Right lung (tissue), 5 donors: ENCODE data around the gene LATS2. TPM values are rescaled to one million over a fixed set of nuclear protein-coding genes. Genes with fewer than 3 reads are reported as not detected.

Experiments
- DNase-seq, 2 donors: peaks; one replicate each; pipeline ENCODE4 v3.0.0-alpha.2; 2013
- polyA plus RNA-seq, 5 donors: library from polyadenylated mRNA; unstranded; fragments of 120-200 nt; gene quantifications; one replicate each; pipeline versions ENCODE4 v1.2.1 to v1.2.3, GENCODE V29; 2013; ENCODE audit warnings: inconsistent platforms in 1 of 5, low replicate concordance in 1 of 5; ENCODE audit not compliant: insufficient read length in 5 of 5, insufficient read depth in 1 of 5

LATS2 gene
- polyA plus RNA-seq, 5 donors, result 12.1 to 17.6 (median 15.0) TPM

DNA sequence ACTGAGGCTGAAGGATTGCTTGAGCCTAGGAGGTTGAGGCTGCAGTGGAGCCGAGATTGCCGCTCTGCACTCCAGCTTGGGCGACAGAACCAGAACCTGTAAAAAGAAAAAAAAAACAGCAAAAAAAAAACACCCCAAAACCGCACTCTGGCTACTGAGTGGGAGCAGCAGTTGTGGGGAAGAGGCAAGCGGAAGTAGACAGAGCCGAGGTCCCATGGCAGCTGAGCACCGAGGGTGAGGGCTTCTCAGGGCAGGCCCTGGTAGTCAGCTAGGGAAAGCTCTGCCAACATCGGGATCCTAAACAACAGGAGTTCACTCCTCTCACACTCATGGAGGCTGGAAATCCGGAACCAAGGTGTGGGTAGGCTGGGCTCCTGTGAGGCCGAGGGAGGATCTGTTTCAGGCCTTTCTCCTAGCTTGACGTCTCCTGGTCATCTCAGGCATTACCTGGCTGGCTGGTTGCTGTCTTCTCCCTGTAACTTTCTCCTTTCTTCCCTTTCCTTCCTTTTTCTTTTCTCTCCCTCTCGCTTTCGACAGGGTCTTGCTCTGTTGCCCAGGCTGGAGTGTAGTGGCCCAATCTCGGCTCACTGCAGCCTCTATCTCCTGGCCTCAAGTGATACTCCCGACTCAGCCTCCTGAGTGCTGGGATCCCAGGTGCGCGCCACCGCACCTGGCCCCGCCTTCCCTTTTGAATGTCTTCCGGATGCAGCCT is 15.8 kb upstream of the LATS2 start:
- no peak for DNase-seq

DNA sequence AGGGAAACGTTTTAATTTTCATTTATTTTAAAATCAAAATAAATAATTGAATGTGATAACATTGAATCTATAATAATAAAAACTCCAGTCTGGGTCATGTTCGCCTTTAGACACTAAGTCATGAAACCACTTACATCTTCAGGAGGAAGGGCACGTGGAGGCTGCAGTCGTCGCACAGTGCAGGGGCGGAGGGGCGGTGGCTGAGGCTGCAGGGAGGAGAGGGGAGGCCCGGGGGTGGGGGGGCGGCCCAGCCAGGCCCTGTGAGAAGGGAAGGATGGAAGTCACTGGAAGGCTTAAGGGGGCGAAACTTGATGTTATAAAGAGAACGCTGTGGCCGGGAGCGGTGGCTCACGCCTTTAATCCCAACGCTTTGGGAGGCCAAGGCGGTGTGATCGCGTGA is 14.9 kb upstream of the LATS2 start:
- DNase-seq, result no peak

DNA sequence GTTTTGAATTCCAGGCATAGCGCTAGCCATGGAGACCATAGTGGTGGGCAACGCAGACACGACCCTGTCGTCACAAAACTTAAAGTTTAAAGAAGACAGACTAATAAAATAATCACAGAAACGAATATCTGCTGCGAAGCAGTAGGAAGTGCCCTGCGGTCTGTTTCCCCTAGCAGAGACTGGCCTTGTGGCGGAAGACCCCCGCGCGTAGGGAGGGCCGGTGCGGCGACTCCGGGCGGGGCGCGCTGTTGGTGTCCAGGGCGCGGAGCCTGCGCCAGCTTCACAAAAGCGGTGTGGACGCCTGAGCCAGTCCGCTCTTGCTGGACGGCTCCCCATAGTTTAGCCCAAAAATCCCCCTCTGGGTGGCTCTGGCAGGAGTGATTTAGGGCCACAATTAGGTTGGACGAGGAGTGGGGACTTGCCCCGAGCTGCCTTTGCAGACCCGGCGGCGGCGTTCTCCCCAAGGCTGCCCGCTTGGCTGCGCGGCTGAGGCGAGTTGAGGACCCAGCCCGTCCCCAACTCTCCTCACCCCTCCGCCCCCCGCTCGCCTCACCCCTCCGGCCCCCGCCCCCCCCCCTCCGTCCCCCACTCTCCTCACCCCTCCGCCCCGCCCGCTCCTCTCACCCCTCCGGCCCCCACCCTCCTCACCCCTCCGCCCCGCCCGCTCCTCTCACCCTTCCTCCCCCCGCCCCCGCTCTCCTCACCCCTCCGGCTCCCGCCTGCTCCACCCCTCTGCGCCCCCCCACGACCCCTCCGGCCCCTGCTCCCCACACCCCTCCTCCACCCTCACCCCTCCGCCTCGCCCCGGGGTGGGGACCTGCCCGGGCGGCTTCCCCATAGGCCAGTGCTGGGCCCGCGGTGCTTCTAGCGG is 14.2 kb upstream of the LATS2 start:
- peak; percentile 36 to 37 for DNase-seq

DNA sequence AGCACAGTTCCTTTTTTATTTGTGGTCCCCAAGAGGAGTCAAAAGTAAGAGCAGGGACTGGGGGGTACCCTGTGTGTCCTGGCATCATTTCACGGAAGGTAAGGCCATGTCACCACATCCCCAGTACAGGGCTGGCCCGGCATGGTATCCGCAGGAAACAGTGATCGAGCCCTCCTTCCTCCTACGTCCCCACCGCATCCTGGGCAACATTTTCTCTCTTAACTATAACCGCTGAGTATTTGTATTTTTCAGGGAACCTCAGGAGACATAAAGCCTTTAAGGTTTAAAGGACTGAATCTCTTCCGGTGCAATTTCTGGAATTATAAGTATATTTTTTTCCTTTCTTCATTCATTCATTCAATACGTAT is 13.6 kb upstream of the LATS2 start:
- DNase-seq, result no peak

DNA sequence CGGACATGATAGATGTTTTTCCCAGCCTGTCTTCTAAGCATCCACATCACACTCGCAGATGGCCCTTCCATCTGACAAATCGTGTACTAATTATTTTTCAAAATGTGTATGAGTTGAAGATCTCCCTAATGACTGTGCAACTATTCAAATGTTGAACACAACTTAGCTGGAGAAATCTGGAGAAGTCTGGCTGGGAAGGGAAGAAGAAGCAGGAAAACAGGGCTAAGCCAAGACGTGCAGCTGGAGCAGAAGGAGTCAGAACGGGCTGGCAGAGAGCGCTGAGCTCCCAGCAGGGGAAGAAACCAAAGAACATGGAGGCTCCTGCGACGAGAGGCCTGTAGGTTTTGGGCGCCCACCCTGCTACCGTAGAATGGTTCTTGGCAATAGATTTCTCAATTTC is 13.2 kb upstream of the LATS2 start:
- DNase-seq, result peak; percentile 38 to 60

DNA sequence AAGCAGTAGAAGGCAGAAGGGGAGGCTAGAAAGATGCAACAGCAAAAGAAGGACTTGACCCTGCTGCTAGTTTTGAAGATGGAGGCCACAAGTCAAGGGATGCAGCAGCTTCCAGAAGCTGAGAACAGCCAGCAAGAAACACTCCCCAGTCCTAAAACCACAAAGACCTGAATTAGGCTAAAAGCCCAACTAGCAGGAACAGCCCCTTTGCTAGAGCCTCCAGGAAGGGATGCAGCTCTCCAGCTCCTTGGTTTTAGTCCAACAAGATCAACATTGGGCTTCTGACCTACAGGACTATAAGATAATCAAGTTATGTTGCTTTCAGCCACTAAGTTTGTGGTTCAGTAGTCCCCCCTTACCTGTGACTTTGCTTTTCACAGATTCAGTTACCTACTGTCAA is 10.5 kb upstream of the LATS2 start:
- DNase-seq, result no peak

DNA sequence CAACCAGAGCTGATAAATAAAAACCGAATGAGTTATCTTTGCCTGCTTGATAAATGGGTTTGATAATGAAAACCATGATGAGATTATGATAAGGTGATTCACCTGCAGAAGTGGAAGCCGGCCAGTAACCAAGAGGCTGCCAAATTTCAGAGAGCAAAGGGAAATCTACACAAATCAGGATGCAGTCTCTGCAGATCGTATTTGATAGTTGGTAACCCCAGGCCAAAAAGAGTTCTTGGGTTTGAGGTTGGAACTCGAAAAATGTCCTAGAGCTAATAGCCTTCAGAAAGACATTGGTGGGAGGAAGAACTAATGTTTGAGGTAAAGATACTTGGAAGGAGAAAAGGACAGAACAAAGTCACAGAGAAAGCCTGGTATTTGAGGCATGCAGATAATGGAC is 9.6 kb upstream of the LATS2 start:
- no peak for DNase-seq

DNA sequence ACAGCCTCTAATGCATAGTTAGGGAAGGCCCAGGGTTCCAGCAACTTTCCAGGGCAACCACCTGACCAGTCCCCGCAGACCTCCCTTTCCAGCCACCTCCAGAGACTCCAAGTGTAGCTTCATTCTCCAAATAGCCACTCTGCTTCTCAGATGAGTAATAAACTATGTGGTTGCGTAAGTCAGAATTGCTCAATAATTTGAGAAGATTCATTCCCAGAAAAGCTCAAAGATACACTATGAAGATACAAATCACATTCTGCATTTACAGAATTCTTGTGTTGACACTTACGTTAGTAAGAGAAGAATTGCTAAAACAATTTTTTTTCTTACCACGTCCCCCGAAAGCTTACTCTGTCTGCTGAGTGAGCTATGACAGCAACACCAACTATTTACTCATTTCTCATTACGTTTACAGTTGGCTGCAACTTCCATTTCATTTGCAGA is 8.2 kb upstream of the LATS2 start:
- peak; percentile 54 to 66 for DNase-seq

DNA sequence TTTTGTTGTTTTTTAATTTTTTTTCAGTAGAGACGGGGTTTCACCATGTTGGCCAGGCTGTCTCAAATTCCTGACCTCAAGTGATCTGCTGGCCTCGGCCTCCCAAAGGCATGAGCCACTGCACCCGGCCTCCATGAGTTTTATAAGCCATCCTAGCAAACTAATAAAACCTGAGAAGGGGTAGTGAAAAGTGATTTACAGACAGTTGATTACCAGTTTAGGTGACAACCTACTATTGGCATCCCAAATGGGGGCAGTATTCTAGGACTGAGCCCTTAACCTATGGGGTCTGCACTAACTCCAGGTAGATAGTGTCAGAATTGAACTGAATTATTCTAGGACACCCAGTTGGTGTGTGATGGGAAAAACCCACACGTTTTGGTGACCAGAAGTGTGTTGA is 6.5 kb upstream of the LATS2 start:
- DNase-seq, result no peak

DNA sequence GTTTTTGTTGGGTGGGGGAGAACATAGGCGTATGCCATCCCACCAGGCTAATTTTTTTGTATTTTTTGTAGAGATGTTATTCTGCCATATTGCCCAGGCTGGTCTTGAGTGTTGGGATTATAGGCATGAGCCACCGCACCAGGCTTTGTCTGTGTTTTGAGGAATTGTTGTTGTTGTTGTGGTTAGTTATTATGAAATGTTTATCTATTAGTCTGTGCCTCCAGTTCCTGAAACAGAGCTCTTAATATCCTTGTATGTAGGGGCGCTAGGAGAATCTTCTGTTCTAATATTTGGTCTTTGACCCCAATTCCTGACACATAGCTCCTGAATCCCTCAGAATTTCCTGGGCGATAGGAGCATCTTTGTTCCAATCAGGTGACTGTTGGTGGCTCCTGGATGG is 5.6 kb upstream of the LATS2 start:
- DNase-seq, result no peak

DNA sequence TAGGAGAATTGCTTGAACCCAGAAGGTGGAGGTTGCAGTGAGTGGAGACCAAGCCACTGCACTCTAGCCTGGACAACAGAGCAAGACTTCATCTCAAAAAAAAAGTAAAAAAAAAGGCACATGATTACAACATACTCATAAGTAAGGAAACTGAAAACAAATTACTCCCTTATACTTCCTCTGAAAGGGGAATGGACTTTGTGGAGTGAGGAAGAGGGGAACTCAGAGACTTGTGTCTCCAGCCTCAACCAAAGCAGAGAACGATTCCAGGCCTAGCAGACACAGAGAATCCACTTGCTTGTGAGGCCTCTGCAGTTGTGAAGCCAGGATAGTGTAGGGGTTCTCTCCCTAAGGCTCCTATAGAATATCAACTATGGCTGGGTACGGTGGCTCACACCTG is 4.3 kb upstream of the LATS2 start:
- no peak for DNase-seq

DNA sequence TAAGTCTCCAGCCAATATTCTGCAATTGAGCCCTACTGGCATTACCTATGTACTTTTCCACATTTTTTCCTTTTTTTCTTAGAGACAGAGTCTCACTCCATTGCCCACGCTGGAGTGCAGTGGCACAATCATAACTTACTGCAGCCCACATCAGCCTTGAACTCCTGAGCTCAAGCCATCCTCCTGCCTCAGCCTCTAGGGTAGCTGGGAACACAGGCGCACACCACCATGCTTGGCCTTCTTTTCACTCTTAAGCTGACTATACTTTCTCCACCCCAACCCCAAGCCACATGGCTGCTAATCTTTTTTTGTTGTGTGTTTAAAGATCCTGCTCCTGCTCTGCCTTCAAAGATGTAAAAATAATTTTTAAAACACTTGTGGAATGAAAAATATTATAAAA is 1.6 kb upstream of the LATS2 start:
- no peak for DNase-seq

DNA sequence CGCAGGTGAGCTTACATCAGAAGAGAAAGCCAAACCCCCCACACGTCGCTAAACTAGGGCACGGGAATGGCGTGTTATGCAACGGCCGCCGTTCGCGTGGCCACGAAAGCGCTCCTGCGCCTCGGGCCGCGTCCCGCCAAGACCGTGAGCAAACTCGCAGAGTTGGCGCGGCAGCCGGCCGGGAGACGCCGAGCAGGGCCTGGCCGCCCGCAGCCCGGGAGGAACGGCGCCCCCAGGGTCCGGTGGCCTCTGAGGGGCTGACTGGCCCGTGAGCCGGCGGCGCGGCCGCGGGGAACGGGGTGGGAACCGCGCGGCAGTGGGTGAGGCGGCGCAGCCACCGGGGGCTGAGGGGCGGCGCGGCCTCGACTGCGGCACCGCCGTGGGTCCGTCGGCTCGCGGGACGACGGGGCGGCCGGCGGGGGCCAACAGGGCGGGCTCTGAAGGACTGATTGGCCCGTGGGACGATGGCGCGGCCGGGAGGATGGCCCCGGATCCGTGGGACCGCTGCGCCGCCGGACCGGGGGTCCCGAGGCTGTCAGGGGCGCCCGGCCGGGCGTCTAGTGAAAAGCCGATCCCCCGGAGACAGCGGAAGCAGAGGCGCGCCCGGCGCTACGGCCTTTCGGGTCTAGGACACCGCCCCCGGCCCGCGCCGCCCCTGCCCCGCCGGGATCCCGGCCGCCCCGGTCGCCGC is 903 bp downstream of the LATS2 start:
- DNase-seq, result peak in 1 of 2 donors; percentile 45

DNA sequence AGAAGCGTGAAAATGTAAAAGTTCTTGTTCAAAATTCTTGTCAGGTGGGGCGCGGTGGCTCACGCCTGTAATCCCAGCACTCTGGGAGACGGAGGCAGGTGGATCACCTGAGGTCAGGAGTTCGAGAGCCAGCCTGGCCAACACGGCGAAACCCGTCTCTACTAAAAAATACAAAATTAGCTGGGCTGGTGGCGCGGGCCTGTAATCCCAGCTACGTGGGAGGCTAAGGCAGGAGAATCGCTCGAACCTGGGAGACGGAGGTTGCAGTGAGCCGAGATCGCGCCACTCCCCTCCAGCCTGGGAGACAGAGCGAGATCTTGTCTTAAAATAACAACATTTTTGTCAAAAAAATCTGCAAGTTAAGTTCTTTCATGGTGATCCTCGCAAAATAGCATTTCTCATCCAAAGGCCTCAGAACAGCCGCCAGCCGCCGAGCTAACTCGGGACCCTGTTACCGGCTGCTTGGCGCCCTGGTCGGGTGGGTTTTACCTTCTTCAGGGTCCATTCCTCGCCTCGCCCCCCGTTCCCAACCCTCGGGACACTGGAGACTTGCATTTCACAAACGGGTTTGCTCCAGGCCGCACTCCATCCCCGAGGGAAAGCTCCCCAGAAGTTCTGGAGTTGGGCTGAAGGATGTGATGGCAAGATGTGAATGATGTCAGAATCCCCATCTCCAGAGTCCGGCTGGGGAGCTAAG is 1.6 kb downstream of the LATS2 start:
- peak in 1 of 2 donors; percentile 45 for DNase-seq

DNA sequence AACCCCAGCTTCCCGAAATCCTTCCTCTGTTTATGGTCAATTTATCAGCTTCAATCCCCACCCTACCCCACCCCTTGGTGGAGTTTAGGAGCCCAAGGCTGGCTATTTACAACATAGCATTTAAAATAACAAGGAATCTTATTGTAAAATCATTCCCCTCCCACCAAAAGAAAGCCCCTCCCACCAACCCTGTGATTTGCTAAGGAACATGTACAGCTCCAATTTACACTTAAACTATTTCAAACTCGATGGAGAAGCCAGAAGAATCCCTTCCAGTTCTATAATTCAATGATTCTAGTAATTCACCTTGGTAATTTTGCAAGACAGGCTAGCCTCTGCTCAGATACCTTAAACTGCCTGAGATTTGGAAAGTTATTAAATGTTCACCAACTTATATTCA is 3.0 kb downstream of the LATS2 start:
- no peak for DNase-seq

DNA sequence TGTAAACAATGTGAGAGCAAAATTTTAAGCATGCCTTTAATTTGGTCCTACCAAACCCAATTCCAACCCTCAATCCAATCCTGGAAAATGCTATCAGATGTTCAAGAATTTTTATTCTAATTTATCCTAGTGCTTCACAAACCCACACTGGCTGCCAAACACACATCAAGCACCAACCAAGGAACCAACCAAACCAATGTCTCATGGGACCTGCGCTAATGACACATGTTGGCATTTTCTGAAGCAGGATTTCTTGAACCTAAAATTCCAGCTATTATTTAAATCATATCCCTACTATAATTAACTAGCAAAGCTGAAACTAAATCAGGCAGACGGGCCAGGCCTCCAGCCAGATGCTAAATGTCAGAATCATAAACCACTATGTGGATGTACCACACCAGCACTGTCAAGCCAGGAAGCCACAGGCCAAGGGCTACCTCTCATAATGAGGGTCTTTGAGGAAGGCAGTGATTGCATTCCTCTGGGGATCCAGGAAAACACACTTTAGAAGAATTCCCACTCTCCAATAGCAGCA is 5.8 kb downstream of the LATS2 start:
- DNase-seq, result no peak

DNA sequence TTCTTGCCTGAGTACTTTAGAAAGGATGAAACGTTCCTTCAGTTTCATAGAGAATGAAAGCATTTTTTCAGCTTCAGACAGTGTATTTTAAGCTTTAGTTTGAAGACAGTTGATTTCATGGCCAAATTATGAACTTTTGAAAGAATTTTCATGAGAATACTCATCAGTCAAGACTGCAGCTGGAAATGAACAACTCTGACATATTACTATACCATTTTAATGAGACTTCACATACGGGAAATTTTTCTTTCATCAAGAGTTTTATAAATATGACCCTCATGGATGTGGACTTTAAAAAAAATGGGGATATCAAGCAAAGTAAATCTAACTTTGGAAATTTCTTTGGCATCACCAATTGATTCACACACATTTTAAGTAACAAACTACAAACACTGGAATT is 6.4 kb downstream of the LATS2 start:
- no peak for DNase-seq

DNA sequence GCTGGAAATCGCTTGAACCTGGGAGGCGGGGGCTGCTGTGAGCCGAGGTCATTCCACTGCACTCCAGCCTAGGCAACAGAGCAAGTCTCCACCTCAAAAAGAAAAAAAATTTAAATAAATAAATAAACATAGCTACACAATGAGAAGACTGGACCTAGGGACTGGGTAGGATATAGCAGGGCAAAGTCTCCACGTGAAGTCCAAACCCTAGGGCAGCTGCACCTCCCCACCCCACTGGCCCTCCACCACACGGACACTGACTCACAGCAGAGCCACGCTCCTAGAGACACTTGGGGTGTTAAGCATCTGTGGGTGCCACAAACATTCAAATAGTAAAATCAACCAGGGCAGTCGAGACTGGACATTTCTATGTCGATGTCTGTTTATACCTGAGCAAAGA is 7.1 kb downstream of the LATS2 start:
- no peak for DNase-seq

DNA sequence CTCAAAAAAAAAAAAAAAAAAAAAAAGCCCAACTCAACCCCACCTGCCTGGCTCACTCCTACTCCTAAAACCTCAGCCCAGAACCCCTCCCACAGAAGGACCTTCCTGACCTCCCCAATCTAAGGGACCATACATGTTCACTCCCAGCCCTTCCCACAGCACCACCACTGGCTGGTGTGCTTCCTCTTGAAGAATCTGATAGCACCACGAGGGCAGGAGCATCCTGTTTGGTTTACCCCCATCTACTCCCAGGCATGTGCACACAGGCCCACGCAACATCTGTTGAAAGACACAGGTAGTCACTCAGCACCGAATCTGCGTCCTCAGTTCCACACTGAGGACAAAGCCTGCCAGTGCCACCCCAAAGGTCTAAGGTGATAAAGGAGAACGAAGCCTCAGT is 8.2 kb downstream of the LATS2 start:
- DNase-seq, result no peak

DNA sequence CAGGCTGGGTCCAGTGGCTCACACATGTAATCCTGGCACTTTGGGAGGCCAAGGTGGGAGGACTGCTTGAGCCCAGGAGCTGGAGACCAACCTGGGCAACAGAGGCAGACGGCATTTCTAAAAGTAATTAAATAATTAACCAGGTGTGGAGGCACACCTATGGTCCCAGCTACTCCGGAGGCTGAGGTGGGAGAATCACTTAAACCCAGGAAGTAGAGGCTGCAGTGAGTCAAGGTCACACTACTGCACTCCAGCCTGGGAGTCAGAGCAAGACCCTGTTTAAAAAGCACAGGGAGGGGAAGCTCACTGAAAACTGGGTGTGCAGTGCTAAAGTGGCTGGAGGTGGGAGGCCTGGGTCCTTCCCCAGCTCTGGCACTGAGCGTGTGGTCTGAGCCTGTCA is 9.7 kb downstream of the LATS2 start:
- DNase-seq, result no peak

DNA sequence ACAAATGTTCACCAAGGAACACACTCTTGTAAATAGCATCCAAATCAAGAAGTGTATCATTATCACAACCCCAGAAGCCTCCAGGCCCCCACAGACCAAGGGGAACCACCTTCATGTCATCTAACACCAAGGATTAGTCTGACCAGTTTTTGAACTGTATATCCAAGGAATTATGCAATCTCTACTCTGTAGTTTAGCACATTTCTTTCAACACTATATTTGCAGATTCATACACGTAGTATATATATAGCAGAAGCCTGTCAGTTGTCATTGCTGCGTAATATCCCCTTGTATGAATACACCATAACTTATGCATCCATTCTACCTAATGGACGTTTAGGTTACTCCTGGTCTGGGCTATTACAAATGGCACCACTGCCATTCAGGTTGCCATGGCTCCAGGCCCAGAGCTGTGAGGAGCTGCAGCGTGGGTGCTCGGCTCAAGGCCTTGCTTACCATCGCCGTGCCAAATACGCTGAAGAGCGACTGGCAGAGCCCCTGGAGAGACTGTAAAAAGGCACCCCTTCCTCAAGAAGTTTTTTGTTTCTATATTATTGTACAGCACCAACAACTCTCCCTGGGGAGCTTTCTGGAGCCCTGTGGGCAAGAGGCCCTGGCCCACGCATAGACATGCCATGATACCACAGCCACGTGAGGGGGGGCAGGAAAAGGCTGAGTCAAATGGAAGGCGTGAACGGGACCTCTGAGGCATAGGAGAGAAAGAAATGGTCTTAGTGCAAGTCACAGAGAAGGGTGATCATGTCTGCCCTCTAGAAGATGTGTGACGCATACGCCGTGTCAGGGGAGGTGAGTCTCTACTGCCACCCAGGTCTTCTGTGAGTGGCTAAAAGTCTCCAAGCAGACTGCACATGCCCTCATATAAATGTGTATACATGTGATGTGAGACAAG is 10.8 kb downstream of the LATS2 start:
- no peak for DNase-seq
